AG09319 (cell line): ENCODE measurements around the gene CIAO3.
"Not testable (repeated sequence)": the region's sequence is repeated elsewhere in the genome, so short reads cannot be mapped to it uniquely, and the experiment has no call there.

Source experiments
- DNase-seq: peaks from one replicate; pipeline ENCODE4 v3.0.0-alpha.2; 2010; ENCODE audit warnings: low read depth; ENCODE audit errors: extremely low read depth
- CTCF ChIP-seq: IDR thresholded peaks from 2 replicates; pipeline ENCODE4 v1.5.1; 2011; ENCODE audit warnings: low read depth, mild to moderate bottlenecking, inconsistent platforms, low read length, moderate library complexity

Gene CIAO3

GRCh38 chr16:754656-755055 lies 13.9 kb upstream of the CIAO3 start:
- TF ChIP-seq CTCF = no peak

GRCh38 chr16:754121-754607 lies 13.4 kb upstream of the CIAO3 start:
- not testable (repeated sequence) for DNase-seq

More at GRCh38 chr16:754656-755055, 13.9 kb upstream of the CIAO3 start:
- no peak for DNase-seq

GRCh38 chr16:752007-752312 lies 11.2 kb upstream of the CIAO3 start:
- TF ChIP-seq CTCF = no peak

GRCh38 chr16:751152-752006 lies 10.6 kb upstream of the CIAO3 start:
- no peak for TF ChIP-seq CTCF
- no peak for DNase-seq

More at GRCh38 chr16:752007-752312, 11.2 kb upstream of the CIAO3 start:
- DNase-seq = no peak

- DNase-seq = no peak
- TF ChIP-seq CTCF = no peak
These were observed 9.7 kb upstream of the CIAO3 start for GRCh38 chr16:750485-750884.

DNA sequence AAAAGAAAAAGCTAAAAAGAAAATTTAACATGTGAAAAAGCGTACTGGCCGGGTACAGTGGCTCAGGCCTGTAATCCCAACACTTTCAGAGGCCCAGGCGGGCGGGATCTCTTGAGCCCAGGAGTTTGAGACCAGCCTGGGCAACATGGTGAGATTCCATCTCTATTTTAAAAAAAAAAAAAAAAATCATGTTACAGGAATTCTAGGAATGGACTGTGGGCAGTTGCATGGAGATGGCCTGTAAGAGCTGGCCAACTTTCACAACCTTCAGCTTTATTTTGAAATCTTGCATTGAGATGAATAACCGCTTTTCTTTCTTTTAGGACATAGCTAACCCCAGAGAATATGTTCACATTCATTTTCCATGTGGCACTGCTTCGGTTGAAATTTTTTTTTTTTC lies 8.2 kb upstream of the CIAO3 start:
- TF ChIP-seq CTCF = no peak
- DNase-seq = peak; percentile 60

DNA sequence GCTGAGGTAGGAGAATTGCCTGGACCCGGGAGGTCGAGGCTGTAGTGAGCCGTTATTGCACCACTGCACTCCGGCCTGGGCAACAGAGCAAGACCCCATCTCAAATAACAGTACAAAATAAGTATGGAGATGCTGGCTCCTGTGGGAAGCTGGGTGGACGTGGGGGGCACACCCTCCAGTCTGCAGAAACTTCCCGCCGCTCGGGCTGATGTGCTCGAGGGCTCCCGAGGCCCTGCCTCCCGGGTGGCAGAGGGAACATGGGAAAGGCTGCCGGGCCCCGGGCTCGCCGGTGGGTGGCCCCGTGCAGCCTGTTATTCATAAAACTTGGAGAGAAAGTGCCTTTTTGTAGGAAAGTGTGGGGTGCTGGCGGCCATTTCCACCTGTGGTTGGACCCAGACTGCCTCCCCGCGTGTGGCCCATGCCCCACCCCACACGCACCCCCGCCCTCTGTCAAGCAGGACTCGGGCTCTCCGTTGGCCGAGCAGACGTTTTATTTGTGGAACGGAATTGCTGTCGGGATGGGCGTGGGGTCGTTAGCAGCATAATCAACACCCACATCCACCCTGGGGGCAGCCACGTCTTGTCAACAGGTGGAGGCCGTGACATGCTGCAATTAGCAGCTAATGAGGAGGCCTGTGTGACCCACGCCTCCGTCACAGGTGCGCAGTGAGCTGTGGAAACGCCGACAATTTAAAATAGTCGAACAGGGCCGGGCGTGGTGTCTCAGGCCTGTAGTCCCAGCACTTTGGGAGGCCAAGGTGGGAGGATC lies 7.4 kb upstream of the CIAO3 start:
- no peak for TF ChIP-seq CTCF
- no peak for DNase-seq
